GM23248 (cell line): ENCODE results near the gene CCND1.

Source experiments
- EZH2 ChIP-seq: fragments of 200-600 bp; sonication (generic); IDR thresholded peaks from 2 replicates; pipeline ENCODE4 v1.6.1; 2018; ENCODE audit warnings: antibody characterized with exemption, mild to moderate bottlenecking; ENCODE audit not compliant: insufficient read depth, poor library complexity, severe bottlenecking
- EZH2phosphoT487 ChIP-seq: fragments of 200-600 bp; sonication (generic); IDR thresholded peaks from 2 replicates; pipeline ENCODE4 v1.6.1; 2018; ENCODE audit warnings: antibody characterized with exemption, moderate library complexity, mild to moderate bottlenecking, low read depth; ENCODE audit not compliant: insufficient read depth

DNA sequence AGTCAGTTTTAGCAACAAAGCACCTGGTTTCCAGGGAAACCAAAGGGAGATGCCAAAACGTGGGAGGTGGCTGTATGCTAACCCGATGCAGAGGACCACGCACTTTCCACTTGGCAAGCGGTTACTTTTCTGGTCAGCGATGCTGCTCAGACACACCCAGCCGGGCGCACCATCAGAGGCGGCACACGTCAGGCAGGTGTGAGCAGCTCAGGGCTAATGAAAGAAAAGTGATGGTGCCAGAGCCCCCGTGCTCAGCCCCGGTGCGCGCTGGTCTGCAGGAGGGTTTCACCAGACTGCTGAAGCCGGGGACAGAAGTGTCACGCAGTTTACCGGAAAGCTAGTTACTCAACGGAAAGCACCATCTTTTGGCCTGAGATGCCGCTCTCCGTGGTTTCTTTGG, 28.5 kb downstream of the CCND1 start:
- TF ChIP-seq EZH2 (no peak), EZH2phosphoT487 (no peak)
